Glutamatergic neuron (in vitro differentiated cells): ENCODE results near the gene PAPOLB. TPM values are rescaled to one million over a fixed set of nuclear protein-coding genes. Genes with fewer than 3 reads are reported as not detected.

Source experiments
- DNase-seq: peaks from one replicate; pipeline ENCODE4 v3.0.0; 2022
- H3K27ac Mint-ChIP-seq: one replicate; pipeline ENCODE4 v1.8.0; 2020; ENCODE audit warnings: mild to moderate bottlenecking, mixed read lengths, inconsistent platforms; ENCODE audit not compliant: unreplicated experiment
- H3K27me3 Mint-ChIP-seq: one replicate; pipeline ENCODE4 v1.8.0; 2020; ENCODE audit warnings: mild to moderate bottlenecking, moderate library complexity, mixed read lengths, inconsistent platforms; ENCODE audit not compliant: unreplicated experiment
- H3K36me3 Mint-ChIP-seq: one replicate; pipeline ENCODE4 v1.8.0; 2020; ENCODE audit warnings: mild to moderate bottlenecking, mixed read lengths, inconsistent platforms; ENCODE audit not compliant: unreplicated experiment
- H3K4me1 Mint-ChIP-seq: one replicate; pipeline ENCODE4 v1.8.0; 2020; ENCODE audit warnings: mild to moderate bottlenecking, low read depth, mixed read lengths, inconsistent platforms; ENCODE audit not compliant: unreplicated experiment
- H3K4me3 Mint-ChIP-seq: one replicate; pipeline ENCODE4 v1.8.0; 2020; ENCODE audit warnings: mild to moderate bottlenecking, mixed read lengths, inconsistent platforms; ENCODE audit not compliant: unreplicated experiment
- H3K9me3 Mint-ChIP-seq: one replicate; pipeline ENCODE4 v1.8.0; 2020; ENCODE audit warnings: mild to moderate bottlenecking, moderate library complexity, mixed read lengths, inconsistent platforms; ENCODE audit not compliant: unreplicated experiment
- CTCF ChIP-seq: fragments of 200-600 bp; sonication (generic); IDR thresholded peaks from one replicate; pipeline ENCODE4 v1.5.0; 2021; ENCODE audit not compliant: partially characterized antibody, unreplicated experiment
- total RNA-seq: library from RNA; stranded (reverse); fragmentation: NEBNext Ultra II Directional; extraction: Animal tissue kit (Norgen Biotek cat#: 25700); gene quantifications from one replicate; pipeline ENCODE4 v1.2.1, GENCODE V29; 2021; ENCODE audit not compliant: unreplicated experiment

The PAPOLB gene
- total RNA-seq, 1 donor from 2014 or later, result 1.2 TPM

GRCh38 chr7:4819560-4820404, 42.0 kb downstream of the PAPOLB start:
- H3K9me3 Mint-ChIP-seq, result no peaks in the 10 kb centered on the region
- no peak for TF ChIP-seq CTCF

GRCh38 chr7:4818000-4818794, 43.6 kb downstream of the PAPOLB start:
- peak; percentile 13 for DNase-seq
- H3K27me3 Mint-ChIP-seq, result peaks cover 2% of the 10 kb centered on the region
- peaks cover 5% of the 10 kb centered on the region for H3K4me1 Mint-ChIP-seq
- H3K27ac Mint-ChIP-seq, result no peak overlapping the region
- no peaks in the 10 kb centered on the region for H3K9me3 Mint-ChIP-seq
- TF ChIP-seq CTCF, result no peak
- no peak overlapping the region for H3K4me3 Mint-ChIP-seq
- peaks cover 11% of the 10 kb centered on the region for H3K36me3 Mint-ChIP-seq

More at GRCh38 chr7:4819560-4820404, 42.0 kb downstream of the PAPOLB start:
- DNase-seq, result peak; percentile 16
- Mint-ChIP-seq H3K36me3 (no peaks in the 10 kb centered on the region), H3K4me1 (peaks cover 3% of the 10 kb centered on the region), H3K27ac (no peak overlapping the region), H3K4me3 (no peak overlapping the region), H3K27me3 (peaks cover 2% of the 10 kb centered on the region)

GRCh38 chr7:4817178-4817901, 44.5 kb downstream of the PAPOLB start:
- H3K4me1 Mint-ChIP-seq, result peaks cover 5% of the 10 kb centered on the region
- TF ChIP-seq CTCF, result no peak
- H3K27ac Mint-ChIP-seq, result no peak overlapping the region
- no peak for DNase-seq
- H3K36me3 Mint-ChIP-seq, result peaks cover 19% of the 10 kb centered on the region
- no peaks in the 10 kb centered on the region for H3K9me3 Mint-ChIP-seq
- peaks cover 2% of the 10 kb centered on the region for H3K27me3 Mint-ChIP-seq
- H3K4me3 Mint-ChIP-seq, result no peak overlapping the region

- H3K36me3 Mint-ChIP-seq, result peaks cover 19% of the 10 kb centered on the region
- H3K4me3 Mint-ChIP-seq, result no peak overlapping the region
- H3K4me1 Mint-ChIP-seq, result peaks cover 5% of the 10 kb centered on the region
- no peaks in the 10 kb centered on the region for H3K9me3 Mint-ChIP-seq
- peaks cover 2% of the 10 kb centered on the region for H3K27me3 Mint-ChIP-seq
- H3K27ac Mint-ChIP-seq, result no peak overlapping the region
- TF ChIP-seq CTCF, result no peak
- DNase-seq, result peak; percentile 13
Observed at GRCh38 chr7:4816419-4817080, 45.3 kb downstream of the PAPOLB start.
